Osteoblast (primary cell): Measurements from ENCODE around the gene BLTP3A. TPM values are rescaled to one million over a fixed set of nuclear protein-coding genes. Genes with fewer than 3 reads are reported as not detected.

ENCODE experiments used
- DNase-seq: peaks from one replicate; pipeline ENCODE4 v3.0.0; 2011; ENCODE audit warnings: low spot score, mixed read lengths; ENCODE audit not compliant: insufficient read length; ENCODE audit errors: missing footprints
- H2AFZ ChIP-seq: 2 replicates; pipeline ENCODE4 v1.6.0; 2011; ENCODE audit warnings: mild to moderate bottlenecking, low read length
- H3K27ac ChIP-seq: 2 replicates; pipeline ENCODE4 v1.5.1; 2011; ENCODE audit warnings: mild to moderate bottlenecking, low read depth, low read length, moderate library complexity
- H3K27me3 ChIP-seq: 2 replicates; pipeline ENCODE4 v1.6.0; 2012; ENCODE audit warnings: mild to moderate bottlenecking, control low read depth, inconsistent platforms, low read length, moderate library complexity; ENCODE audit not compliant: insufficient read depth
- H3K36me3 ChIP-seq: 2 replicates; pipeline ENCODE4 v1.5.1; 2011; ENCODE audit warnings: mild to moderate bottlenecking, low read length, control low read depth, moderate library complexity; ENCODE audit not compliant: insufficient read depth
- H3K4me1 ChIP-seq: 2 replicates; pipeline ENCODE4 v1.5.1; 2011; ENCODE audit warnings: mild to moderate bottlenecking, low read length, control low read depth, moderate library complexity; ENCODE audit not compliant: insufficient read depth
- H3K4me2 ChIP-seq: 2 replicates; pipeline ENCODE4 v1.6.0; 2011; ENCODE audit warnings: mild to moderate bottlenecking, low read length; ENCODE audit not compliant: insufficient read depth
- H3K4me3 ChIP-seq: fragments of 200-600 bp; sonication (generic); 3 replicates; pipeline ENCODE4 v1.5.1; 2012; ENCODE audit warnings: mild to moderate bottlenecking, low read length, inconsistent platforms; ENCODE audit not compliant: insufficient read depth
- H3K79me2 ChIP-seq: 2 replicates; pipeline ENCODE4 v1.6.0; 2012; ENCODE audit warnings: mild to moderate bottlenecking, low read length, control low read depth, inconsistent platforms; ENCODE audit not compliant: insufficient read depth
- H3K9me3 ChIP-seq: 2 replicates; pipeline ENCODE4 v1.5.1; 2011; ENCODE audit warnings: low read depth, low read length, control low read depth
- H4K20me1 ChIP-seq: 2 replicates; pipeline ENCODE4 v1.6.0; 2012; ENCODE audit warnings: mild to moderate bottlenecking, low read length, control low read depth; ENCODE audit not compliant: insufficient read depth
- small RNA-seq: library from RNA; depleted of rRNA; stranded (forward); fragments of <200 nt; gene quantifications from one replicate; pipeline ENCODE3, GENCODE V24; 2012
- total RNA-seq: library from RNA; depleted of rRNA; stranded (reverse); fragments of >200 nt; gene quantifications from 2 replicates; pipeline ENCODE4 v1.2.3, GENCODE V29; 2012
- TF ChIP-seq, protein P1 (sequence below): IDR thresholded peaks from 2 replicates; pipeline ENCODE4 v1.5.1; 2011; ENCODE audit warnings: mild to moderate bottlenecking, low read depth, low read length, moderate library complexity; ENCODE audit errors: extremely low read depth

BLTP3A gene
- total RNA-seq, 1 donor: 13.0 TPM

DNA sequence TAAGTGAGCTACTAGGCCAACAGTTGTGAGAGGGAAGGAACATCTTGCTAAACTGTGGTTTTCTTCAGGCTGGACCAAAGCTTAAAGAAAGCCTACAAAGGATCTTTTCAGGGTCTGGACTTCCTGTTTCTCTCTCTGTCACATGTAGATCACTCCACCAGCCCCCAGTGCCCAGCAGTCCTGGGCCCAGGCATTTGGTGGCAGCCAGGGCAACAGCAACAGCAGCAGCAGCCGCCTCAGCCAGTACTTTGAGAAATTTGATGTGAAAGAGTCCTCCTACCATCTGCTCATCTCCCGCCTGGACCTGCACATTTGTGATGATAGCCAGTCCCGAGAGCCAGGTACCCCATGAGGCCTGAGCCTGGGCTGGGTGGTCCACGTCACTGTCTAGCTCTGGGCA is 44.1 kb downstream of the BLTP3A start:
- no peaks in the 10 kb centered on the region for H4K20me1 ChIP-seq
- no peak overlapping the region for H3K4me2 ChIP-seq
- H3K4me1 ChIP-seq: peaks cover 14% of the 10 kb centered on the region
- no peaks in the 10 kb centered on the region for H3K79me2 ChIP-seq
- no peaks in the 10 kb centered on the region for H3K9me3 ChIP-seq
- H3K4me3 ChIP-seq: no peak overlapping the region
- DNase-seq: no peak
- H3K27ac ChIP-seq: no peak overlapping the region
- H2AFZ ChIP-seq: no peak overlapping the region
- peaks cover 10% of the 10 kb centered on the region for H3K36me3 ChIP-seq
- H3K27me3 ChIP-seq: no peaks in the 10 kb centered on the region
- TF ChIP-seq, protein P1, sequence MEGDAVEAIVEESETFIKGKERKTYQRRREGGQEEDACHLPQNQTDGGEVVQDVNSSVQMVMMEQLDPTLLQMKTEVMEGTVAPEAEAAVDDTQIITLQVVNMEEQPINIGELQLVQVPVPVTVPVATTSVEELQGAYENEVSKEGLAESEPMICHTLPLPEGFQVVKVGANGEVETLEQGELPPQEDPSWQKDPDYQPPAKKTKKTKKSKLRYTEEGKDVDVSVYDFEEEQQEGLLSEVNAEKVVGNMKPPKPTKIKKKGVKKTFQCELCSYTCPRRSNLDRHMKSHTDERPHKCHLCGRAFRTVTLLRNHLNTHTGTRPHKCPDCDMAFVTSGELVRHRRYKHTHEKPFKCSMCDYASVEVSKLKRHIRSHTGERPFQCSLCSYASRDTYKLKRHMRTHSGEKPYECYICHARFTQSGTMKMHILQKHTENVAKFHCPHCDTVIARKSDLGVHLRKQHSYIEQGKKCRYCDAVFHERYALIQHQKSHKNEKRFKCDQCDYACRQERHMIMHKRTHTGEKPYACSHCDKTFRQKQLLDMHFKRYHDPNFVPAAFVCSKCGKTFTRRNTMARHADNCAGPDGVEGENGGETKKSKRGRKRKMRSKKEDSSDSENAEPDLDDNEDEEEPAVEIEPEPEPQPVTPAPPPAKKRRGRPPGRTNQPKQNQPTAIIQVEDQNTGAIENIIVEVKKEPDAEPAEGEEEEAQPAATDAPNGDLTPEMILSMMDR: no peak

DNA sequence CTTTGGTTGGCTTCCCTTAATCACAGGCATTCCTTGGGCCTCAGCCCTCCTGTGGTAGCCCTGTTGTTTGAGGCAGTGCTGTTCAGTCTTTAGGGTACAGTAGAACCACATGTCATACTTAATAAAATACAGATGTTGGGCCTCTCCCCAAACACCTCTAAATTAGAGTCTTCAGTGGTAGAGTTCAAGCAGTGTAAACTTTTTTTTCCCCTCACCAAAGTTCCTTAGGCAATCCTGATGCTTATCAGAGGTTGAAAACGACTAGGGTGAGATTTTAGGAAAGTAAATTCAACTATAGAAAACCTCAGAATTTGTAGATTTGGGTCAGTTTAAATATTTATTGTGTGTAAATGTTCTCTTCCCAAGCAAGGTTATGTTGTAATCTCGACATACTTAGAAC is 44.6 kb downstream of the BLTP3A start:
- no peak overlapping the region for H3K27ac ChIP-seq
- H2AFZ ChIP-seq: no peak overlapping the region
- DNase-seq: no peak
- H4K20me1 ChIP-seq: no peaks in the 10 kb centered on the region
- TF ChIP-seq, protein P1: no peak
- no peaks in the 10 kb centered on the region for H3K9me3 ChIP-seq
- H3K4me3 ChIP-seq: no peak overlapping the region
- no peaks in the 10 kb centered on the region for H3K27me3 ChIP-seq
- peaks cover 10% of the 10 kb centered on the region for H3K36me3 ChIP-seq
- H3K4me1 ChIP-seq: peaks cover 14% of the 10 kb centered on the region
- no peaks in the 10 kb centered on the region for H3K79me2 ChIP-seq
- no peak overlapping the region for H3K4me2 ChIP-seq

DNA sequence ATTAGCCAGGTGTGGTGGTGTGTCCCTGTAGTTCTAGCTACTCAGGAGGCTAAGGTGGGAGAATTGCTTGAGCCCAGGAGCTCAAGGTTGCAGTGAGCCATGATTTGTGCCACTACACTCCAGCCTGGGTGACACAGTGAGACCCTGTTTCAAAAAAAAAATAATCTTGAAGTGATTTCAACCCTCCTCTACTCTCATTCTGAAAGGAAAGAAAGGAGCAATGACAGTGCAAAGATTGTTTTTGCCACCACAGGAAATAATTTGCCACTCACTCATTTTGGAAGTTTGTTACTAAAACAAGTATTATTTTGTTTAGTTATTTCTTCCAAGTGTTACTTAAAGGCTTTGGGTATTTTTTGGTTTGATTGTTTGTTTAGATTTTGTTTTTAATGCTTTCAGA is 45.6 kb downstream of the BLTP3A start:
- Histone ChIP-seq H3K9me3 (no peaks in the 10 kb centered on the region), H3K4me1 (peaks cover 14% of the 10 kb centered on the region), H3K36me3 (peaks cover 10% of the 10 kb centered on the region)

DNA sequence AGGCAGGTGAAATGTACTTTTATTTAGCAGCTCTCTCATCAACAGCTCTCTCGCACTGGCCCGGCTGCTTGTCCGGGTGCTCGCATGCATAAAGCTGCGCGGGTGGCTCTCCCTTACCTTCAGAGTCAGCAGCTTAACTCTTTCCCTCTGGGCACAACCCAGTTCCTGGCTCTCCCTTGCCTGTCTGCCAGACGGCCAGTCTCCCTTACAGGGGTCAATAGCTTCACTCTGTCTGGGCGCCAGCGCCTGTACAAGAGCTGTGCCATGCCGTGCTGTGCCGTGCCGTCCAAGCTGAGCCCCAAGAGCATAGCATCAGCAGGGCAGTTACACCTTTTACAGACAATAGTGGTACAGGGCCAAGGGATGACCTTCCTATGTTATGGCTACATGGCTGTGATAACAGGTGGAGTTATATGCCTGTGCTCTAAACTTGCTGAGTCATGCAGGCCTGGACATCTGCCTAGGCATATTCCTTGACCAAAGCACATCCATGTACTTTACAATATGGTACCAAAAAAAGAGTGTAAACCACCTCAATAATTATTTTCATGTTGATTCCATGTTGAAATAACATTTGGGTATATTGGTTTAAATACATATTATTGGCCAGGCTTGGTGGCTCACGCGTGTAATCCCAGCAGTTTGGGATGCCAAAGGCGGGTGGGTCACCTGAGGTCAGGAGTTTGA is 47.9 kb downstream of the BLTP3A start:
- Histone ChIP-seq H3K27me3 (no peaks in the 10 kb centered on the region), H2AFZ (no peak overlapping the region), H3K9me3 (no peaks in the 10 kb centered on the region), H3K4me3 (no peak overlapping the region), H3K4me1 (peaks cover 9% of the 10 kb centered on the region), H4K20me1 (no peaks in the 10 kb centered on the region), H3K27ac (no peak overlapping the region), H3K4me2 (no peak overlapping the region), H3K79me2 (no peaks in the 10 kb centered on the region), H3K36me3 (peaks cover 10% of the 10 kb centered on the region)
- TF ChIP-seq, protein P1: no peak
- no peak for DNase-seq

More for the DNA sequence above, 45.6 kb downstream of the BLTP3A start:
- Histone ChIP-seq H2AFZ (no peak overlapping the region), H3K4me2 (no peak overlapping the region), H3K4me3 (no peak overlapping the region), H4K20me1 (no peaks in the 10 kb centered on the region), H3K79me2 (no peaks in the 10 kb centered on the region), H3K27me3 (no peaks in the 10 kb centered on the region), H3K27ac (no peak overlapping the region)
- TF ChIP-seq, protein P1: no peak
- no peak for DNase-seq

Small RNAs within 50 kb of the gene (small RNA-seq; reads per million reads assigned to genes)
- not detected for gene RF00019

Other genes with a start within 250 kb of the BLTP3A start
- gene SPDEF, start 235.8 kb upstream of the BLTP3A start, total RNA-seq: 0.29 TPM in 1 of 2 replicates, not detected in the other
- gene ILRUN, start 95.3 kb upstream of the BLTP3A start, total RNA-seq: 38.0 and 38.3 TPM in 2 replicates
- 50.7 and 56.5 TPM in 2 replicates for gene SNRPC, start 34.6 kb upstream of the BLTP3A start, total RNA-seq
- gene TAF11, start 96.0 kb downstream of the BLTP3A start, total RNA-seq: 16.6 and 20.3 TPM in 2 replicates
- 7.2 and 8.3 TPM in 2 replicates for gene ANKS1A, start 97.2 kb downstream of the BLTP3A start, total RNA-seq